Measurements from ENCODE around the gene CDH23.

DNA sequence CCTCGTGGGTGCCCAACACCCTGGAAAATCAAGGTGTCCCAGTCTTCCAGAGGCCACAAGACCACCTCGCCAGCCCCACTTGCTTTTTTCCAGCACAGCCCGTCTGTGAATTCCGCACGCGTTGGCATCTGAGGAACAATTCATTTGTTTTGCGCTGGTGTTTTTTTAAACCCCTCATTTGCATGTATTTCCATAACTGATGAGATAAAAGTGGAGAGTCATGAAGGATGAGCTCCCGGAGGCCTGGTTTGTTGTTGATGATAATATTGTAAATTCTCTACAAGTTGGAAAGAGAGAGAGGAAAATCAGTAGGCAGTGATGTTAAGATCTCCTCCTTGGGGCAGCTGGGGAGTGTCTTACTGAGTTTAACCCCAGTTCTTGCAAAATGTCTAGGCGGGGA lies 43.1 kb upstream of the CDH23 start:
- TF ChIP-seq CTCF (IDR thresholded peaks at IDR 0.05) (no peak), POLR2A (IDR thresholded peaks at IDR 0.05) (no peak), POLR2AphosphoS5 (IDR thresholded peaks at IDR 0.05) (no peak), EP300 (IDR thresholded peaks at IDR 0.05) (no peak)

Measured in suprapubic skin (tissue), 4 donors.